GM19240 (cell line): ENCODE results near the gene IPO8.
"Not testable (repeated sequence)": the region's sequence is repeated elsewhere in the genome, so short reads cannot be mapped to it uniquely, and the experiment has no call there.

Experiments
- DNase-seq: peaks from one replicate; pipeline ENCODE4 v3.0.0; 2011; ENCODE audit warnings: low spot score; ENCODE audit not compliant: insufficient read length

IPO8 gene

DNA sequence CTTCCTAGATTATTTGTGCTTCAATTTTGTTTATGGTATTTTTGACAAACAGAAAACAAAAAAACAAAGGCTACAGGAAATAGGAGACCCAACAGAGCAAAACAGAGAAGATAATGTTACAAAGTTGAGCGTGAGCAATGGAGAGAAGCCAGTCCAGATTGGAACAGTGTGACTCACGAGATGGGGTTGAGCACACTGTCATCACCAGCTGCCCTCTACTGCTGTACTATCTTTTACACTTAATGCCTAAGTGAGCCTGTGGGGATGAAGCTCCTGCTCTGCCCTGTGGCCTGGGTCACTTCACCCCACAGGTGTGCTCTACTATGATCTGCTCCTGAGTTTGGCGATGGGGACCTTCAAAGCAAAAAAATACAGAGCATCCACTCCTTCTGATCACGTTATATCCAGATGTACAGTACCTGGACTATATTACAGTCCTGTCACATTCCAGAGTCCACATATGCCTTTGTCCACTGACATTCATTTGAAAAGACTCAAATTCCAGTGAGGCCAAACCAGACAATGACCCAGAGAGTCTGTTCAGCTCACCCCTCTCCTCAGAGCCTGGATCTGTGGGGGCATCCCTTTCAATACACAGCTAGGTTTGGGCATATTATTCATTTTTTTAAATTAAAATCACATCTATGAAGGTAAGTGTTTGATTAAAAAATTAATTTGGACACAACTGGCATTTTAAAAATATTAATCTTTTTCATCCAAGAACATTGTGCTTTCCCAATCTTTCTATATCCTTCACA is 4.4 kb downstream of the IPO8 start:
- no peak for DNase-seq

DNA sequence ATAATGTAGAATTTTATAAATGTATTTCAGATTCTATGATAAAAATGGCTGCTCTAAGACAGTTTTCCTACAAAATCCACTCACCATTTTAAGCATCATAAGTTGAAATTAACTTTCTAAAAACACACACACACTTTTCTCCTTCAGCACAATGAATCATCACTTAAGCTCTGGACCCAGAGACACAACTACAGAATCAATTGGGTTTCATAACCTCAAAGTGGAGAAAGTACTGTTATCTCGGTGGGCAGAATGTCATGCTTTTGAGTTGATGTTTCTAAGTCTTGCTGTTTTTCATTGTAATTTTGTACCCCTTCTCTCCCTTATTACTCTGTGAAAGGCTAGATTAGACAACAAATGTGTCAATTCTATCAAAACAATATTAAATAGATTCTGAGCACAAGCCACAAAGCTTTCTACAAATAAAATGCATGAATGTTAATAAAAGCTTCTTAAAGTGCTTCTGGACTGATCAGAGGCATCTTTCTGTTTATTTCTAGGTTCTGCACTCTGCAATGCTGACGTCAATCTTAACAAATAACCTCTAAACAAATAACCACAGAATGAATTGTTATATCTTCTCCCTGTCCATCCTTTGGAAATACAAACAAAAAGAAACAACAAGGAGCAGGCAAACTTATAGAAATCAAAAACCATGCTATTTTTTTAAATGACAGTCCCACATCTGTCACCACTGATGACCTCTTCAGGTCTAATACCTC is 8.2 kb downstream of the IPO8 start:
- DNase-seq = no peak

DNA sequence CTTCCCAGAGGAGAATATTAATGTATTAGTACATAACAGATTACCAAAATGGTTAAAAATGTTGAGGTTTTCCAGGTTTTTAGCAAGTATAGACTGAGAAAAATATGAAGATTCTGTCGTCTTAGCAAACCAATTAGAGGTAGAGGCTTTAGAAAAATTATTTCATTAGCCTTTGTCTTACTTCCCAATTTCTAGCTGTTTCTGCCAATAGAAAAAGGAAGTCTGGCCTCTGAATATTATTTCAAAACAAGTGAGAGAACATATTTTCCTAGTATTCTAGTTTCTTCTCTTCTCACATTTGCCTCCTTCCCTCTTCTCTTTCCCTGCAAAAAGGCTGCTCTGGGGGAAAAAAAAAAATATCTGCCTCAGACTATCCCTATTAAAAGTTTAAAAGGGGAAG is 16.4 kb downstream of the IPO8 start:
- no peak for DNase-seq

DNA sequence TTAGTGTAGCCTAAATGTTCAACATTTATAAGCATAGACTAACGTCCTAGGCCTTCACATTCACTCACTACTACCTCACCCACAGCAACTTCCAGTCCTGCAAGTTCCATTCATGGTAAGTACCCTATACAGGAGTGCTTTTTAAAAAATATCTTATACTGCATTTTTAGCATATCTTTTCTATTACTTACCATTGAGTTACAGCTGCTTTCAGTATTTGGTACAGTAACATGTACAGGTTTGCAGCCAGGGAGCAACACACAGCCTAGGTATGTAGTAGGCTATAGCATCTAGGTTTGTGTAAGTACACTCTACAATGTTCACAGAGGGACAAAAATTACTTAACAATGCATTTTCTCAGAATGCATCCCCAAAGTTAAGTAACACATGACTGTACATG is 17.4 kb downstream of the IPO8 start:
- DNase-seq = no peak

DNA sequence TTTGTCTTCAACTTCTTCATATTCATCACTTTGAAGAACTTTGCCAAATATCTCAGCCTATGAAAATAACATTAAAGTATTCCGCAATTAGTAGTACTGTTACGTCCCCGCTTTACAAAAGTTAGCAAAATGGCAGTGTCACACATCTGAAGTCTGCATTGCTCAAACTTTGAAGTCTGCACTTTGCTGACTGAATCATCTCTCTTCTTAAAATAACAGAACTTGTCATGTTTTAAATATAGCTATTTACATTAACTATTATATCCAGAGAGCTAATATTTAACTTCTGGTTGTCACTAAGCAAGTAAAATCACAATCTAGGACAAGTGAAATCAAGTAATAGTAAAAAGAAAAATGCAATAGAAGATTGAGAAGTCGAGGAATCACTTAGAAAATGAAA is 34.5 kb downstream of the IPO8 start:
- no peak for DNase-seq

DNA sequence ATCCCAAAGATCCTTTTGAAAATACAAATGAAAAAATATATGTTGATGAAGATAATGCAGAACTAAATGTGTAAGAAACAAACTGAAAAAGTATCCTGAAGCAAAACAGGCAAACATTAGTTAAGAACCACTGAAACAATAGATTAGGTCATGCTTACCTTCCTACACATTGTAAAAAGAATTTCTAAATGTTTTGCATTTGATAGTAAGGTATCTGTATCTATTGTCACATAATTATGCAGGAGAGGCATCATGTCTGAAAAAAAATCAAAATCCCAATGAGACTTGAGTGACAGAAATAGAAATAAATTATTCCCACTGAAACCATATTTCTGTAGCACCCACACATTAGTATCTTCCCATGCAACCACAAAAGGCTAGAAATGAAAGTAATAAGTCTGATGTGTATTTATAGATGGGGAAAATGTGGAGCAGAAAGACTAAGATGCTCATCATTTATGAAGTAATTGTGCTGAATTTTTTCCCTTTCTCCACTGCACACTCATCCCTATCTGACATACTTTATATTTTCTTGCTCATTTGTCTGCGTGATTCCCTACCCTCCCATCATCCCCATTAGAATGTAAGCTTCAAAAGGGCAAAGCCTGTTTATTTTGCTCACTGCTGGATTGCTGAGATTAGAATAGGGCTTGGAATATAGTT is 43.5 kb downstream of the IPO8 start:
- no peak for DNase-seq

DNA sequence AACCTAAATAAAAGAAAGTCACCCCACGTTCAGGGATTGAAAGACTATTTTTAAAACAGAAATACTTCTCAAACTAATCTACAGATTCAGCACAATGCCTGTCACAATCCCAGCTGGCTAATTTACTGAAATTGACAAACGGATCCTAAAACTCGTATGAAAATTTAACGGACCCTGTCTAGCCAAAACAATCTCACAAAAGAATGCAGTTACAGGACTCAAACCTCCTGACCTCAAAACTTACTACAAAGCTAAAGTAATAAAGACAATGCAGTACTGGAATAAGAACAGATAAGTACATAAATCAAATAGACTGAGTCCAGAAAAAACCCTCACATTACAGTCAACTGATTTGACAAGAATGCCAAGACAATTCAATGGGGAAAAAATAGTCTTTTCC is 48.8 kb downstream of the IPO8 start:
- no peak for DNase-seq

DNA sequence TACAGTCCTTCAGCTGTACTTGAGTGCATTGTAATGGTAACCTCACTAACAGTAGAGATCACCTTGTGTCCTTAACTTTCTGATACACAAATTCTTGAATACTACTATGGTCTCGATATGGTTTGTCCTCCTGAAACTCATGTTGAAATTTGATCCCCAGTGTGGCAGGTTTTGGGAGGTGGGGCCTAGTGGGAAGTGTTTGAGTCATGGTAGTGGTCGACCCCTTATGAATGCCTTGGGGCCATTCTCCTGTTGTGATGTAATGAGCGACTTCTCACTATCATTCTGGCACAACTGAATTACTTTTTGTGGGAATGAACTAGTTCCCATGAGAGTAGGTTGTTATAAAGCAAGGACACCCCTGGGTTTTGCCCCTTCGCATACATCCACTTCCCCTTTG is 52.3 kb downstream of the IPO8 start:
- no peak for DNase-seq

DNA sequence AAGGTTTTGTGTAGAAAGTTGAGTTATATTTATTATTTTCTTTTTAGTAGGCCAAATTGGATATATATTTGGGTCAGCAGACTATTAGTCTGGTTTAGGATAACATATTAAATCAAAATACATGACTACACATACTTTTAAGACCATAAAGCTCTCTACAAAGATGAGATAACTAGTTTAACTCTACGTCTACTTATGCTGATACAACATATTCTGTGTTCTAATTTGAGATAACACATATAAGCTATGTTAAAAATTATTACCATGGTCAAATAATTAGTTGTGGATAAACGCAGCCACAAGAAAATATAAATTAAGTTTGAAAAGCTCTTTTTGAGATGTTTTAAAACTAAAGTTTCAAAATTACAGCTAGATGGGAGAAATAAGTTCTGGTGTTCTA is 55.3 kb downstream of the IPO8 start:
- DNase-seq = no peak

DNA sequence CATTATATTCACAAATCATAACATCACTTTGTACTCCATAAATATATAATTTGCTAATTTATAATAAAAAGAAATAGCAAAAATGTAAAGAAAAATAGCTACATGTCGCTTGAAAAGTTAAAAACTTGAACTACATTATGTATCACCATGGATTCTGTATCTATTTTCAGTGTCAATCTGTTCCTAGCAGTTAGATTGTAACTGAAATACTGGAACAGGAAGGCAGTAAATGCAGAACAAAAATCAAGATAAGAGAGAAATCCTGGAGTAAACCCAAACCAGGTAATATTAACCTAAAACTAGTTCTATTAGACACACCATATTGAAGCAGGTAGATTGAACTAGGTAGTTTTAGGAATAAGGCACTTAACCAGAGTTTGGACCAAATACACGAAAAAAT is 60.3 kb downstream of the IPO8 start:
- DNase-seq = no peak

DNA sequence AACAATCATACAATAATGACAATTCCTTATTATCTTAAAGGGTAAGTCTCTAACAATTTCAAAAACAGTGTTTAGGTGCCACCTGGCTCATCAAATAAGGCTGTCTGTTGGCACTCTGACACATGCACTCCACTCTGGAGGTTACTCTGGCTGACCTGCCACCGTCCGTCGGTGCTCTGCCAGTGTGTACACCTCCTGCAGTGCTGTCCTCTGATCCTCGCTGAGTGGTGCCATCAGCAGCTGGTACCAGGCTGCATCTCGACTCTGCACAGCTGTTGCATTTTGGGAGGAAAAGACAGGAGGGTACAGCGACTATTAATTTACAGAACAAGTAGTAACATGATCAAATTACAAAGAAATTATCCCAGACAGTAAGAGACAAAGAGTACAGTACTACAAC is 63.9 kb downstream of the IPO8 start:
- DNase-seq = no peak

DNA sequence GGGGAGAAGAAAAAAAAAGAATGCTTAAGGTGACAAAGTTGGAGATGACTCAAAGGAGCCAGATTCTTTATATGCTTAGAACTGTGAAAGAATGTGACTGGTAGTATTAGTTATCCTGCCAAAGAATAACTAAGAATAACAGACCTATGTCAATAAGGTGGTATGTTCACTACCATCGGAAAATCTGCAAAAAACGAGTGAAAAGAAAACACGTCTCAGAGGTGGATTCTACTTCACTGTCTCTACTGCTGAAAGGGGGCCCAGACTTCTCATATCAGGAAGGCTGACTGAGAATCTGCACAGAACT is 64.7 kb downstream of the IPO8 start:
- no peak for DNase-seq

DNA sequence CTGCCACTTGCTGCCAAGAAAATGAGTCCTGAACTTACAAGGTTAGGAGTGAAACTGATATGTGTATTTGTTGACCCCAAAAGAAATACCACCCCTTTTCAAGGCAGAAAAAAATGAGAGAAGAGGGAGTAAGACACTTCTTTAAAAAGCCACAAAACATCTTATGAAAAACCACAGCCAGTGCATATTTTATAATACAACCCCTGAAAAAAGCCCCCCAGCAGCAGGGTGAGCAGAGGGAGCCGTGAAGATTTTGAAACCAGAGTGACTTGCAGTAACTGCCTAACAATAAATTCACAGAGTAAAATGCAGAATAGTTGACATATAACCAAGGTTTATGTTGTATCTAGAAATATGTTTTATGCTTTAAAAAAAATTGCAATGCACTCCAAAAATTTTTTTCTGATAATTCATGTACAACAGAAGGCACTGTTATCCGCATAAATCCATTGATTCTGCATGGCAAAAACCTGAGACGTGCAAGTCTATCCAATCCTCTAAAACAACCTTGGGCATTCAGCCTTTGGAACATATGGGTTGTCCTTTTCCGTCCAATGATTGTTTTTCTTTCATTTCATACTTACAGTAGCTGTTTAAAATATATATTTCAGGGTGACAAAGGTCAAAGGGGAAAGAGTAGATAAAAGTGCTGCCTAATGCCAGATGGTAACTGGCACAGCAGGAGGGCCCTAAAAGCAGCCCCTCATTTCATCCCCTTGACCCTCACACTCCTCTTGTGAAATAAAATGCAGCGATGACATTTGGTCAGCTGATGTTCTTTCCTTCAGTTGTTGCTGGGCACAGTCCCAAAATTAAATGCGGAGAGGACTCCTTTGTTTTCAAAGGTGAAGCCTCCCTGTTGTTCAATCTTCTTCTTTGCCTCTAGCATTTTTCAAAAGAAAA is 65.3 kb downstream of the IPO8 start:
- no peak for DNase-seq

DNA sequence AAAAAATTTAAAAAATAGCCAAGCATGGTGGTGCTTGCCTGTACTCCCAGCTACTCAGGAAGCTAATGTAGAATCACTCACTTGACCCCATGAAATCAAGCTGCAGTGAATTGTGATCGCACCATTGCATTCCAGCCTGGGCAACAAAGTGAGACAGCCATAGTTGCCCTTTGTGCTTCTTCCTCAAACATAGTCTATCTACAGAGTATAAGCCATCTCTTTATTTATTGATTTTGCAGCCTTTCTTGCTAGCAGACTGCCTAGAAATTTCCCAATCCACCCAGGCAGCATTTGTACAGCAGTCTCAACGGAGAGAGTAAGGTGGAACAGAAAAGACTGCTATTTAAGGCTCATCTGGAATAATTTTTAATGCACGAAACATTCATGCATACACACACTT is 68.8 kb downstream of the IPO8 start:
- DNase-seq = no peak

DNA sequence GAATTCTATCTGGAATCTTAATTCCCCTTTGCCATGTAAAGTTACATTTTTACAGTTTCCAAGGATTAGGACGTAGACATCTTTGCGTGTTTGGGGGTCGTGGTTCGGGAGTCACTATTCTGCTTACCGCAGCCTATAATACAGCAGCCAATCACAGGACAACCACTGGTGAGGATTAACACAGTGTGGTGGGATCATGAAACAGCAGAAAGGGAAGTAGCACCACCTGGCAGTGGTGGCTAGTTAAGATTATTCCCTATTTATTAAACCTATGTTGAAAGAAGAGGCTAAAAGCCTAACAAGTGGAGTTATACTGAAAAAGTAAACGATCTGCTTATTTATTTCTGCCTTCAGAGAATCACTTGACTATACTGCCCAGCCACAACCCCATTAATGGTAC is 71.7 kb downstream of the IPO8 start:
- DNase-seq = no peak

DNA sequence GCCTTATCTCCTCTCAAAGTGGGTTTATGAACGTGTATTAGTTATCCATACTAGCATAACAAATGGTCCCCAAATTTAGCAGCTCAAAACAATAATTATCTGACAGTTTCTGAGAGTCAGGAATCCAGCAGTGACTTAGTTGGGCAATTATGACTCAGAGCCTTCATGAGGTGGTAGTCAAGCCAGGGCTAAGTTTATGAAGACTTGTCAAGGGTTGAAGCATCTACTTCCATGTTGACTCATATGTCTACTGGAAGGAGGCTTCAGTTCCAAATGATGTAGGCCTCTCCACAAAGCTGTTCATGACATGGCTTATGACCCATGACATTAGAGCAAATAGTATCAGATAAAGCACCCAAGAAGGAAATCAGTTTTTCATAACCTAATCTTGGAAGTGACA is 73.2 kb downstream of the IPO8 start:
- no peak for DNase-seq

DNA sequence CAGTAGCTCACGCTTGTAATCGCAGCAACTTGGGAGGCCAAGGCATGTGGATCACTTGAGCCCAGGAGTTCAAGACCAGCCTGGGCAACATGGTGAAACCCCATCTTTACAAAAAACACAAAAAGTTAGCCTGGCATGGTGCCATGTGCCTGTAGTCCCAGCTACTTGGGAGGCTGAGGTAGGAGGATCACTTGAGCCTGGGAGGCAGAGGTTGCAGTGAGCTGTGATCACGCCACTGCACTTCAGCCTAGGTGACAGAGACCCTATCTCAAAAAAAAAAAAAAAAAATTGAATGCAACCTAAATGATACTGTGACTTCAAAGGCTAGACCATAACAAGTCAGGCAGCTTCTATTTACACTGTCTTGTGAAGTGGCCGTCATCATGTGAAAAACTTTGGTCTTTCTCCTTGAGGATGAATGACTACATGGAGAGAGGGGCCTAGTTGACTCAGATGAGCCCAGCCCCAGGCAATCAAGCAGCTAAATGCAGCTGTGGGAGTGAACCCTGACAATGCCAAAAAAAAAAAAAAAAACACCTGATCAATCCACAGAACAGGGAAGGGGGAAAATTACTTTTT is 73.9 kb downstream of the IPO8 start:
- not testable (repeated sequence) for DNase-seq

DNA sequence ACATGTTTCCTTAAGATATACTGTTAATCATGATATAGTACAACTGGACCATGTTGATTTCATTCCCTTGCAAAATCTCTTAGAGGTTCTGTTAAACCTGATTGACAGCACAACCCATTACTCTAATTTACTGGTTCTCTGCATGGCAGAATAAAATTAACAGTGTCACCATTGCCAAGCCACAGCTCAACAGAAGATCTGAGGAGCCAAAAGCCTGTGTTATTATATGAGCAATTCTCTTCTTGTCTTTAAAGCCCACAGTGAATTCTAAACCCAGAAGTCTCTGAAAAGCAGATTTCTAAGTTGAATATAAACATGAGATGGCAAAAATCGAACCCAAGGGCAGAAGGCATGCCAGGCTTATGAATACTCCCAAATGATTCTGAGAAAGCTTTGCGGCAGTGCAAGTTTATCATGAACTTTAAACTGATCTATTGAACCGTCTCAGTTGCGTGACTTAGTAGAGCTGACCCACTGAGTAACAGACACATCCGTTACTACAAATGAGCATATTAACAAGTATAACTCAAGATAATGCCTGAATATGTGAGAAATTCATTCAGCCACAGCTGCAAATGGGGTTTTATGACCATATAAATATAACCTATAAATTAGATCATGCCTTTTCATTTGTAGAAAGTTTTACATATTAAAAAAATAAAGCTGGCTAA is 78.2 kb downstream of the IPO8 start:
- no peak for DNase-seq

DNA sequence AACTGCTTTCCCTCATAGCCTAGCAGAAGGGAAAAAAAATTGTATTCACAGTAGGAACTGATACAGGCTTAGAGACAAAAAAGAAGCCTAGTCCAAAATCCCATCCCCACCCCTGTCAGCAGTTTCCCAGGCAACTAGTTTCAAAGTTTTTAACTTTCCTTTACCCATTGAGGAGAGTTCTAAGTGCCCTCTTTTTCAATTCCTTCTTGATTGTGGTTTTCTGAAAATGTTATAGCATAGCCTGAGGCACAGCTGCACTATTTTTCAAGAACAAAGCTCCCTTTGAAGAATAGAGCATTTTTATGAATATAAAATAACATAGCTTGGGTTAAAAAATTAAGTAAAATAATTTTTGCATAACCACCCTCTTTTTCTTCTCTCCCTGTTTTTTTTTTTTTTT is 81.6 kb downstream of the IPO8 start:
- DNase-seq = no peak

DNA sequence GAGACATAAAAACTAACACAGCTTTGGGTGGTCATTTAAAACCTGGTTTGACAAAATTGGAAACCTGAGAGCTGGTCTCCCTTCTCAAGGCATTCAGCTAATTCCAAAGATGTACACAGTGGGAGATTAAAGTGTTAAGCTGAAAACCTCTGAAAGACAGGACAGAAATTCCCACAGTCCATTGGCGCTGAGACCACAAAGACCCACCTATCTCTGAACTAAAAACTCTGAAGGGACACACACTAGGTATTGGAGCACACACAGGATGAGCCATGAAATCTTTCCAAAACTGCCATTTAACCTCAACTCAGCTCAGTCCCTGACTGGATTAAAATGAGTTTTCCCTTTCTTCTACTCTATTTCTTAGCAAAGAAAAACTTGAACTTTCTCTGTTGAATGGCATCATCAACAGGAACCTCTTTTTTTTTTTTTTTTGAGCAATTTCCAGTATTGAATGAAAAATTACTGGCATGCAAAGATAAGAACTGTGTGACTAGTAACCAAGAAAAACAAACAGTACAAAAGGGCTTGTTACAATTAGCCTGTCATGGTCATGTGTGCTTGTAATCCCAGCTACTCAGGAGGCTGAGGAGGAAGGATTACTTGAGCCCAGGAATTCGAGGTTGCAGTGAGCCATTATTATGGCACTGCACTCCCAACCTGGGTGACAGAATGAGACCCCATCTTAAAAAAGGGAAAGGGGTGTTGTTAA is 82.4 kb downstream of the IPO8 start:
- no peak for DNase-seq
